Breast epithelium (tissue), 4 donors: ENCODE data around the gene PRKAR1B. TPM values are rescaled to one million over a fixed set of nuclear protein-coding genes. Genes with fewer than 3 reads are reported as not detected.

Experiments used
- DNase-seq, 2 donors: peaks; one replicate each; pipeline ENCODE4 v3.0.0-alpha.2; 2019; ENCODE audit warnings: low spot score in 2 of 2
- H3K27ac ChIP-seq, 2 donors: fragments of 200-600 bp; sonication (generic) in 1 of 2; one replicate each; pipeline ENCODE4 v1.5.1; 2016 to 2019; ENCODE audit warnings: mild to moderate bottlenecking in 1 of 2
- H3K27me3 ChIP-seq, 2 donors: fragments of 200-600 bp; sonication (generic) in 1 of 2; one replicate each; pipeline versions ENCODE4 v1.5.1 to v1.6.0; 2017 to 2019; ENCODE audit warnings: control low read depth in 1 of 2, mild to moderate bottlenecking in 1 of 2
- H3K36me3 ChIP-seq: fragments of 200-600 bp; one replicate; pipeline ENCODE4 v1.5.1; 2019
- H3K4me1 ChIP-seq, 2 donors: fragments of 200-600 bp; sonication (generic); one replicate each; pipeline ENCODE4 v1.5.1; 2016 to 2019; ENCODE audit warnings: control low read depth in 1 of 2
- H3K4me3 ChIP-seq, 3 donors: fragments of 200-600 bp; sonication (generic); 1 replicate in 2 of 3; 2 replicates in 1 of 3; pipeline ENCODE4 v1.5.1; 2016 to 2019; ENCODE audit warnings: mild to moderate bottlenecking in 3 of 3, moderate library complexity in 2 of 3
- H3K9me3 ChIP-seq, 2 donors: fragments of 200-600 bp; sonication (generic) in 1 of 2; one replicate each; pipeline ENCODE4 v1.5.1; 2016 to 2019; ENCODE audit warnings: control low read depth in 1 of 2
- CTCF ChIP-seq, 3 donors: fragments of 450-650 bp; IDR thresholded peaks; one replicate each; pipeline ENCODE4 v1.5.1; 2016 to 2017; ENCODE audit warnings: antibody characterized with exemption in 3 of 3, mild to moderate bottlenecking in 3 of 3, moderate library complexity in 3 of 3
- POLR2A ChIP-seq: fragments of 450-650 bp; IDR thresholded peaks from one replicate; pipeline ENCODE4 v1.6.1; 2016; ENCODE audit warnings: antibody characterized with exemption, mild to moderate bottlenecking, moderate library complexity
- POLR2AphosphoS5 ChIP-seq, 3 donors: sonication (generic); formaldehyde crosslinking; IDR thresholded peaks; one replicate each; pipeline ENCODE4 v1.6.1; 2017; ENCODE audit warnings: antibody characterized with exemption in 3 of 3
- intact Hi-C: fragments of 100-400 bp; cut with DNase I; formaldehyde crosslinking; loops from one replicate; pipeline ENCODE4 v1.15.1; 2023; ENCODE audit warnings: low total_unique reads
- total RNA-seq, 3 donors: library from RNA; depleted of rRNA; stranded (reverse); fragments of >200 nt; gene quantifications; one replicate each; pipeline ENCODE4 v1.1.0, GENCODE V29; 2016

Gene PRKAR1B
- total RNA-seq, 3 donors from 2014 or later = 3.7 to 10.5 (median 7.9) TPM

GRCh38 chr7:574661-575395 is 152.3 kb downstream of the PRKAR1B start:
- no peaks in the 10 kb centered on the region for H3K4me1 ChIP-seq
- no peak for DNase-seq
- no peaks in the 10 kb centered on the region for H3K36me3 ChIP-seq
- no peak overlapping the region for H3K4me3 ChIP-seq
- no peak overlapping the region for H3K27ac ChIP-seq
- no peaks in the 10 kb centered on the region for H3K27me3 ChIP-seq
- intact Hi-C loops = no loop called here
- H3K9me3 ChIP-seq = no peaks in the 10 kb centered on the region
- TF ChIP-seq POLR2AphosphoS5 (IDR thresholded peaks at IDR 0.05) = no peak
- no peak for TF ChIP-seq CTCF (IDR thresholded peaks at IDR 0.05)
- no peak for TF ChIP-seq POLR2A

GRCh38 chr7:573933-574381 is 153.1 kb downstream of the PRKAR1B start:
- Histone ChIP-seq H3K27ac (no peak overlapping the region), H3K4me1 (no peaks in the 10 kb centered on the region), H3K27me3 (no peaks in the 10 kb centered on the region), H3K9me3 (no peaks in the 10 kb centered on the region), H3K4me3 (no peak overlapping the region), H3K36me3 (no peaks in the 10 kb centered on the region)
- no peak for DNase-seq
- no peak for TF ChIP-seq POLR2AphosphoS5 (IDR thresholded peaks at IDR 0.05)
- TF ChIP-seq CTCF (IDR thresholded peaks at IDR 0.05) = no peak
- TF ChIP-seq POLR2A = no peak
- intact Hi-C loops = no loop called here

GRCh38 chr7:573269-573932 is 153.7 kb downstream of the PRKAR1B start:
- no peak overlapping the region for H3K27ac ChIP-seq
- intact Hi-C loops = no loop called here

GRCh38 chr7:572416-573268 is 154.4 kb downstream of the PRKAR1B start:
- TF ChIP-seq CTCF (IDR thresholded peaks at IDR 0.05) = no peak
- no peak for TF ChIP-seq POLR2A
- no peak for TF ChIP-seq POLR2AphosphoS5 (IDR thresholded peaks at IDR 0.05)
- H3K4me1 ChIP-seq = no peaks in the 10 kb centered on the region
- no peaks in the 10 kb centered on the region for H3K36me3 ChIP-seq
- no peak overlapping the region for H3K27ac ChIP-seq
- DNase-seq = no peak
- intact Hi-C loops = no loop called here
- H3K9me3 ChIP-seq = no peaks in the 10 kb centered on the region
- H3K4me3 ChIP-seq = no peak overlapping the region
- H3K27me3 ChIP-seq = no peaks in the 10 kb centered on the region

More at GRCh38 chr7:573269-573932, 153.7 kb downstream of the PRKAR1B start:
- Histone ChIP-seq H3K36me3 (no peaks in the 10 kb centered on the region), H3K27me3 (no peaks in the 10 kb centered on the region), H3K4me1 (no peaks in the 10 kb centered on the region), H3K9me3 (no peaks in the 10 kb centered on the region), H3K4me3 (no peak overlapping the region)
- TF ChIP-seq POLR2A (no peak), POLR2AphosphoS5 (IDR thresholded peaks at IDR 0.05) (no peak), CTCF (IDR thresholded peaks at IDR 0.05) (no peak)
- no peak for DNase-seq
